GM12878 (cell line): ENCODE data around the gene IPO8.

Experiments used
- CEBPZ ChIP-seq: fragments of 150-350 bp; IDR thresholded peaks from 2 replicates; pipeline ENCODE4 v1.6.1; 2016; ENCODE audit warnings: low read depth, low read length
- CTCF ChIP-seq, 3 experiments: IDR thresholded peaks in 2 of 3; conservative IDR thresholded peaks in 1 of 3; 2 replicates each; pipeline ENCODE4 v1.5.1; 2011; ENCODE audit warnings: low read depth in 3 of 3, low read length in 3 of 3, mild to moderate bottlenecking in 3 of 3, control low read depth in 2 of 3, moderate library complexity in 2 of 3, inconsistent platforms in 1 of 3, mixed read lengths in 1 of 3; ENCODE audit not compliant: control insufficient read depth in 2 of 3, insufficient read depth in 1 of 3; ENCODE audit errors: extremely low read depth in 1 of 3
- HDAC6 ChIP-seq: fragments of 200-600 bp; sonication (generic); IDR thresholded peaks from one replicate; pipeline ENCODE4 v1.8.0; 2017; ENCODE audit warnings: antibody characterized with exemption; ENCODE audit not compliant: unreplicated experiment
- RFX5 ChIP-seq: IDR thresholded peaks from 2 replicates; pipeline ENCODE4 v1.6.1; 2011; ENCODE audit warnings: low read depth, low read length, improper control_type of control experiment
- TAF1 ChIP-seq: IDR thresholded peaks from 2 replicates; pipeline ENCODE4 v1.6.1; 2011; ENCODE audit warnings: mild to moderate bottlenecking, low read depth, low read length, borderline replicate concordance
- WRNIP1 ChIP-seq: IDR thresholded peaks from 2 replicates; pipeline ENCODE4 v1.6.1; 2011; ENCODE audit warnings: low read depth, low read length, improper control_type of control experiment, borderline replicate concordance

DNA sequence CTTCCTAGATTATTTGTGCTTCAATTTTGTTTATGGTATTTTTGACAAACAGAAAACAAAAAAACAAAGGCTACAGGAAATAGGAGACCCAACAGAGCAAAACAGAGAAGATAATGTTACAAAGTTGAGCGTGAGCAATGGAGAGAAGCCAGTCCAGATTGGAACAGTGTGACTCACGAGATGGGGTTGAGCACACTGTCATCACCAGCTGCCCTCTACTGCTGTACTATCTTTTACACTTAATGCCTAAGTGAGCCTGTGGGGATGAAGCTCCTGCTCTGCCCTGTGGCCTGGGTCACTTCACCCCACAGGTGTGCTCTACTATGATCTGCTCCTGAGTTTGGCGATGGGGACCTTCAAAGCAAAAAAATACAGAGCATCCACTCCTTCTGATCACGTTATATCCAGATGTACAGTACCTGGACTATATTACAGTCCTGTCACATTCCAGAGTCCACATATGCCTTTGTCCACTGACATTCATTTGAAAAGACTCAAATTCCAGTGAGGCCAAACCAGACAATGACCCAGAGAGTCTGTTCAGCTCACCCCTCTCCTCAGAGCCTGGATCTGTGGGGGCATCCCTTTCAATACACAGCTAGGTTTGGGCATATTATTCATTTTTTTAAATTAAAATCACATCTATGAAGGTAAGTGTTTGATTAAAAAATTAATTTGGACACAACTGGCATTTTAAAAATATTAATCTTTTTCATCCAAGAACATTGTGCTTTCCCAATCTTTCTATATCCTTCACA is 4.4 kb downstream of the IPO8 start:
- TF ChIP-seq TAF1 (no peak), HDAC6 (no peak), CTCF (IDR thresholded peaks at IDR 0.05 in 2 of 3, conservative IDR thresholded peaks at IDR 0.05 in 1 of 3; ENCODE audit: control insufficient read depth in 2 of 3, extremely low read depth in 1 of 3, insufficient read depth in 1 of 3, low read depth in 3 of 3, low read length in 3 of 3) (no peak), WRNIP1 (no peak), CEBPZ (no peak), RFX5 (no peak)
